HG03280 (cell line): Measurements from ENCODE around the gene ZNF560.
A peak's percentile ranks its signal among the peaks of the same experiment; 100 is the strongest.
"Not testable (repeated sequence)": the region's sequence is repeated elsewhere in the genome, so short reads cannot be mapped to it uniquely, and the experiment has no call there.

Experiments used
- ATAC-seq: cut with Tn5 transposase; IDR thresholded peaks from one replicate; pipeline ENCODE4 v1.9.1; 2021; ENCODE audit warnings: mild to moderate bottlenecking, moderate library complexity; ENCODE audit not compliant: unreplicated experiment

ZNF560 gene

DNA sequence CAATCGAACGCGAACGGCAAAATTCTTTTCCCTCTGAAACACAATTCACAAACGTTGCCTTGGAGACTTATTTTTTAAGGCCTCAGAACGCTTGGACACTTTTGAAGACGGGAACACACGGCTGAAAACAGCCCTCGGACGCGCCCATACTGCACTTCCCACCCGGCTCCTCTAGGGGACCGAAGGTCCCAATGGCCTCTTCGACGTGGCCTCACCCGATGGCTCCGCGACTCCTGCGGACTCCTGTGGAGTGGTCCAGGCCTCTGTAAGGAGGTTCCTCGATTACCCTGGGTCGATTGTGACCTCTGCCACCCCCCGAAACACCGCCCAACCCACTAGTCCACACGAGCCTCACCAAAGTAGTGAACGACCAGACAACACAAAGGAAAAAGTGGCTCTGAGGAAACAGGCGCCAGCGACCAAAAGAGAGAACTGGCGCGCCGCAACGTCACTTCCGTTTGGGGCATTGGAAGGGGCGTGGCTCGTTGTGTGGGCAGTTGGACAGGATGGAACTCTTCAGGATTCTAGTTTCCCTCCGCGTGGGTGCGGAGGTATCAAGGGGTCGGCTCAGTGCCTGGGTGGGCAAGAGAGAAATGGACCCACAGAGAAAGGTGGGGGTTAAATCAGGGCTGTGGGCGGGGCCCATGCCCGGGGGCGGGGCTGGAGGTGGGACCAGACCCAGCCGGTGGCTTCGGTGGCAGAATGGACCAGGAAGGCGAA, at the start of gene ZNF560:
TSS of gene ZNF560 (minus strand) at position 434 of the 720 bp plus-strand sequence. CDS start 23,303 bp downstream, outside the sequence.
- ATAC-seq = no peak

DNA sequence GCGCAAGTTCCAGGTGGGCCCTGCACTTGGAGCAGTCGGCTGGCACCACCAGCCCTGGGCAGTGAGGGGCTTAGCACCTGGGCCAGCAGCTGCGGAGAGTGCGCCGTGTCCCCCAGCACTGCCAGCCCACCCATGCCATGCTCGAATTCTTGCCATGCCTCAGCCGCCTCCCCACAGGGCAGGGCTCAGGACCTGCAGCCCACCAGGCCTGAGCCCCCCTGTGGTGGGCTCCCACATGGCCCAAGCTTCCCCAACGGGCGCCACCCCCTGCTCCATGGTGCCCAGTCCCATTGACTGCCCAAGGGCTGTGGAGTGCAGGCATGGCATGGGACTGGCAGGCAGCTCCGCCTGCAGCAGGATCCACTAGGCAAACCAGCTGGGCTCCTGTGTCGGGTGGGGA, 49.5 kb upstream of the ZNF560 start:
- ATAC-seq = no peak

DNA sequence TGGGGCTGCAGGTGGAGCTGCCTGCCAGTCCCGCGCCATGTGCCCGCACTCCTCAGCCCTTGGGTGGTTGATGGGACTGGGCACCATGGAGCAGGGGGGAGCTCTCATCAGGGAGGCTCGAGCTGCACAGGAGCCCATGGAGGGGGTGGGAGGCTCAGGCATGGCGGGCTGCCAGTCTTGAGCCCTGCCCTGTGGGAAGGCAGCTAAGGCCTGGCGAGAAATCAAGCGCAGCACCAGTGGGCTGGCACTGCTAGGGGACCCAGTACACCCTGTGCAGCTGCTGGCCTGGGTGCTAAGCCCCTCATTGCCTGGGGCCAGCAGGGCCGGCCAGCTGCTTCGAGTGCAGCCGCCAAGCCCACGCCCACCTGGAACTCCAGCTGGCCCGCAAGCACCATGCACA, 42.9 kb upstream of the ZNF560 start:
- not testable (repeated sequence) for ATAC-seq

DNA sequence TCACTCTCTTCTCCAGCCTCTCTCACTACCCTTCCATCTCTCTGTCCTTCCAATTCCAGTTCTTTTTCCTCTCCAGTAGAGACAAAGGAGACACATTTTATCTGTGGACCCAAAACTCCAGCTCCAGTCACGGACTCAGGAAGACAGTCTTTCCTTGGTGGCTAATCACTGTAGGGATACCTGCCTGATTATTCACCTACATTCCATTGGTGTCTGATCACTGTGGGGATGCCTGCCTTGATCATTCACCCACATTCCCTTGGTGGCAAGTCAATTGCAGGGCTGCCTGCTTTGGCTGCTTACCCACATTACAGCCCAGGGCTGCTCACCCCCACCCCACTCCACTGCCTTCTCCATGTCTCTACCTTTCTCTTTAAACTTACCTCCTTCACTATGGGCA, 41.5 kb upstream of the ZNF560 start:
- ATAC-seq = not testable (repeated sequence)

DNA sequence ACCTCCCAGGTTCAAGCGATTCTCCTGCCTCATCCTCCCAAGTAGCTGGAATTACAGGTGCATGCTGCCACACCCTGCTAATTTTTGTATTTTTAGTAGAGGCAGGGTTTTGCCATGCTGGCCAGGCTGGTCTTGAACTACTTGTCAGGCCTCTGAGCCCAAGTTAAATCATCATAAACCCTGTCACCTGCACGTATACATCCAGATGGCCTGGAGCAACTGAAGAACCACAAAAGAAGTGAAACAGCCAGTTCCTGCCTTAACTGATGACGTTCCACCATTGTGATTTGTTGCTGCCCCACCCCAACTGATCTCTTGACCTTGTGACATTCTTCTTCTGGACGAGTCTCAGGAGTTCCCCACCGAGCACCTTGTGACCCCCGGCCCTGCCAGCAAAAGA, 40.8 kb upstream of the ZNF560 start:
- ATAC-seq = not testable (repeated sequence)

DNA sequence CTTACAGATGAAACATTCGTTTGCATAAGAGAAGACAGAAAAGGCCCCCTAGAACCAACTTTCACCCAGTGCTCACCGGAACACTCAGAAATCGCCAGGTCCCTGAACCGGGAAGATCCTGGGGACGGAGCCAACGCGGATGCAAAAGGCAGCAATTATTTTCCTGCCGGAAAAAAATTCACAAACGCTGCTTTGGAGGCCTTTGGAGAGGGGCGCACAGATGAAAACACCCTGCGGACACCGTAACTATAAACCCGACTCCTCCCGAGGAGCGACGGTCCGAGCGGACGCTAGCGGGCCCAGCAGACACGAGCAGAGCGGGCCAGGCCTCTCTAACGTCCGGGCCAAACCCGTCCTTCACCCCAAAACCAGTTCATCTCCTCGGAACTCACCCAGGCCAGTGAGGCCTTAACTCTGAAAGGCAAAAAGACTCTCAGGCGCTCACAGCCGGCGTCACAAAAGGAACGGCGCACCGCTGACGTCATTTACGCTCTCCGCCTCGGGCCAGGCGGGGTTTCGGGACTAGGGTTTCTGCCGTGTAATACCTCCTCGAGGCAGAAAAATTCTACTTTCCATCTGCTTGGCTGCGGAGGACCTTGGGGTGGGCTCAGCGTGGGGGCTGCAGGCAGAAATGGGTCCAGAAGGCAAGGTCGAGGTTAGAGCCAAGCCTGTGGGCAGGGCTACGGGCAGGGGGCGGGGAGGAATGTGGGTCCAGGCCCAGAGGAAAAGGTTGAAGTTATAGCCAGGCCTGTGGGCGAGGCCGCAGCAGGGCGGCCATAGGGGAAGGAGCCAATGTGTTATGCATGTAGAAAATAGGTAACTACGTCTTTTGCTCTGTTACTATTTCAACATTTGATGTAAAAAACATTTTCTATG, 40.0 kb upstream of the ZNF560 start, which contains the start of gene ZNF426:
TSS of gene ZNF426 (minus strand) at position 463 of the 876 bp plus-strand sequence. CDS start 2,413 bp downstream, outside the sequence.
- ATAC-seq = peak; percentile 85

DNA sequence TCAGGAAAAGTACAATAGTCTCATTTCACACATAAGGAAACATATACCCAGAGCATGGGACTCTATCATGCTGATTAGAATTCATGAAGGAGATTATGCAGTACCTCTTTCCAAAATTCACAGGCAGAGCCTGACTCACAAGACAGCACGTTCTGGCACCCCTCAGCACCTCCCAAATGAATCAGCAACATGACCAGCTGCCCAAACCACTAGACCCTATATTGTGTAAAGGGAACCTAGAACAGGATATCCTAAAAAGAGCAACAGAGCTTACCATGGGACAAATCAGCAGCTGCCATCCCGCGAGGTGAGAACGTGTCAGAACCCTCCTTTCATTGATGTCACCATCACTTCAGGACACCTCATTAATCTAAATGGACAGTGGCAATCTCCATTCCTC, 37.5 kb upstream of the ZNF560 start:
- no peak for ATAC-seq

DNA sequence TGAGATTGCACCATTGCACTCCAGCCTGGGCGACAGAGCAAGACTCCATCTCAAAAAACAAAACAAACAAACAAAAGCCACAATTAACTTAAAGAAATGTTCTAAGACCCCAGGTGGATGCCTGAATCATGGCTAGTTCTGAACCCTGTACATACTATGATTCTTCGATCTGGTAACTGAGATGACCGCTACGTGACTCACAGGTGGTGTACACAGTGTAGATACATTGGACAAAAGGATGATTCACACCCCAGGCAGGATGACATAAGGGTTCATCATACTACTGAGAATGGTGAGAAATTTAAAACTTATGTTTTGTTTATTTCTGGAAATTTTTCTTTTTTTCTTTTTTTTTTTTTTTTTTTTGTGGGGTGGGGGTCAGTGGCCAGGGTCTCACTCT, 33.5 kb upstream of the ZNF560 start:
- ATAC-seq = no peak

DNA sequence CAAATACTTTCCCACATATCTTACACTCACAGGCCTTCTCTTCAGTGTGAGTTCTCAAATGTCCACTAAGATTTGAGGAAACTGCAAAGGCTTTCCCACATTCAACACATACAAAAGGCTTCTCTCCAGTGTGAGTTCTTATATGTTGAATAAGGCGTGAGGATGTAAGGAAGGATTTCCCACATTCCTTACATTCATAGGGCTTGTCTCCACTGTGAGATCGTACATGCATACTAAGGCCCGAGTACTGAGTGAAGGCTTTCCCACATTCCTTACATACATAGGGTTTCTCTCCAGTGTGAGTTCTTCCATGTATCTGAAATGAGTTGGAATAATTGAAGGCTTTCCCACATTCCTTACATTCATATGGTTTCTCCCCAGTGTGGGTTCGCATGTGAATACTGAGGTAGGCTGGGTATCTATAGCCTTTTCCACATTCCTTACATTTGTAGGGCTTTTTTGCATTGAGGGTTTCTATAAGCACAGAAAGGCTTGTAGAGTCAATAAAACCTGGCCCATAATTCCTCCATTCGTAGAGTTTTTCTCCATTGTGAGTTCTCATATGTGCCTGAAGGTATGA, 30.4 kb upstream of the ZNF560 start:
- no peak for ATAC-seq

DNA sequence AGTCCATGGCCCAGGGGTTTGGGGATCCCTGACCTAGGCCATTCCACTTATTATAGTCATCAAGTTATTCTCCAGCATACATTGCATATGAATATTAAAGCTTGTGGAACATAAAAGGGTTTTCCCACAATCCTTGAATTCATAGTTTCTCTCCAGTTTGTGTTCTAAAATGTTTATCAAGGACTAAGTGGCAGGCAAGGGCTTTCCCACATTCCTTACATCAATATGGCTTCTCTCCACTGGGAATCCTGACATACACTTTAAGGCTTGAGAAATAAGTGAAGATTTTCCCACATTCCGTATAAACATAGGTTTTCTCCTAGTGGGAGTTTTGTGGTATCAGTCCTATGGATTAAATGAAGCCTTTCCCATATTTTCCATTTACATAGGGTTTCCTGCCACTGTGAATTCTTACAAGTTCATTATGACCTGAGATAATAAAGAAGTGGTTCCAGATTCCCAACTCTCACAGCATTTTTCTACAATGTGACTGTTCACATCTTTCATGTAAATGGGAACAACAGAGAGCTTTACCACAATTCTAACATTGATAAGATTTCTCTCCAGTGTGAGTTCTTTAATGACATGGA, 25.6 kb upstream of the ZNF560 start:
- ATAC-seq = no peak

DNA sequence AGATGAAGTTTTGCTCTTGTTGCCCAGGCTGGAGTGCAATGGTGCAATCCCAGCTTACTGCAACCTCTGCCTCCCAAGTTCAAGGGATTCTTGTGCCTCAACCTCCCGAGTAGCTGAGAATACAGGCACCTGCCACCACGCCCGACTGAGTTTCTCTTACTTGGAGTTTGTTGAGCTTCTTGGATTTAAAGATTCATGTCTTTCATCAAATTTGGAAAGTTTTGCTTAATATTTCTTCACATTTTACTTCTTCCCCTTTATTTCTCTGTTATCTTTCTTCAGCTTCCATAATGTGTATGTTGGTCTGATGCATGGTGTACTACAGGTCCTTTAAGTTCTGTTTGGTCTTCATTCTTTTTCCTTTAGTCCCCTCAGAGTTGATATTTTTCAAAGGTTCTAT, 8.9 kb upstream of the ZNF560 start:
- ATAC-seq = no peak

DNA sequence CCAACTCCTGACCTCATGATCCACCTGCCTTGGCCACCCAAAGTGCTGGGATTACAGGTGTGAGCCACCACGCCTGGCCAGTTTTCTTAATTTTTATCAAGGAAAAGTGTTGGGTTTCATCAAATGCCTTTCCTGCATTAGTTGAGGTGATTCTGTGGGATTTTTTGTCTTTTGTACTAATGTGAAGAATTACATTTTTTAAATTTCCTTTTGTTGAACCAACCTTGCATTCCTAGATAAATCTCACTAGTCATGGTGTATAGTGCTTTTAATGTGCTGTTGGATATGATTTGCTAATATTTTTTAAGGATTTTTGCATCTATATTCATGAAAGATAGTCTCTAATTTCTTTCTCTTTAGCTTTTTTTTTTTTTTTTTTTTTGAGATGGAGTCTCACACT, 2.4 kb upstream of the ZNF560 start:
- no peak for ATAC-seq

DNA sequence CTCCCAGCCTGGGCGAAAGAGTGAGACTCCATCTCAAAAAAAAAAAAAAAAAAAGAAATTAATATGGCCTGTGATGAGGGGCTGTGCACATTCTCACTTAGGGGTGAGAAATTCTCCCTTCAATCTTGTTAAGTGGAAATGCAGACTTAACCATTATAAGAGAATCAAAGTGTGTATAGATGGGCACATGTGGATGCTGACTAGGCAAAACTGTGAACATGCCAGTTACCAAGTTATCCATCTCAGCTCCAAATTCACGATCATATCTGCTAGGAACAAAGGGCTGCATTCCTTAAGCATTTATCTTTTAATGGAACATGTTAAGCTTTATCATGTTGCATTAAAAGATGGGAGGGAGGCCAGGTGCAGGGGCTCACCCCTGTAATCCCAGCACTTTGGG, 4.3 kb downstream of the ZNF560 start:
- ATAC-seq = no peak

DNA sequence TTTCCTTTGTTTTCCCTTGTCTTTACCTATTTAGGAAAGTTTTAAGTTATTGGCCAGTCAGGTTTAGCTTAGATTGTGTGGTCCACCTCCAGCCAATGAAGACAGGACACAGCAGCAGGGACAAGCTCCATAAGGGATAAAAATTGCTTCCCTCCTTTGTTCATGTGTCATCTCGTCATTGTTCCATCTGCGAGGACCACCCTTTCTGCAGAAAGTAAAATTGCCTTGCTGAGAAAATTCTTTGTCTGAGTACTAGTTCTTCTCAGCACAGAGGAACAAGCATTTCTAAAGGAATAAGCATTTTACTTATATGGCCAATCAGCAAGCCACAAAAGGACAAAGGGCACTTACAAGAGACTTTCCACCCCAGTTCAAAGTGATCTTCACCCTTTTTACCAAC, 11.4 kb downstream of the ZNF560 start:
- no peak for ATAC-seq

DNA sequence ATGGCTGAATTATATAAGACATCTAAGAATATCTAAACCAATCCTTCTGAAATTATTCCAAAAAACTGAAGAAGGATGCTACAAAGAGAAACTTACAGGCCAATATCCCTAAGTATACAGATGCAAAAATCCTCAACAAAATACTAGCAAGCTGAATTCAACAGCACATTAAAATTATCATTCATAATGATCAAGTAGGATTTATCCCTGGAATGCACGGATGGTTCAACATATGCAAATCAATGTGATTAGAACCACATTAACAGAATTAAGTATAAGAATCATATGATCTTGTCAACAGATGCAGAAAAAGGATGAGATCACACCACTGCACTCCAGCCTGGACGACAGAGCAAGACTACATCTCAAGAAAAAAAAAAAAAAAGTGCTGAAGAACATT, 13.3 kb downstream of the ZNF560 start:
- no peak for ATAC-seq

DNA sequence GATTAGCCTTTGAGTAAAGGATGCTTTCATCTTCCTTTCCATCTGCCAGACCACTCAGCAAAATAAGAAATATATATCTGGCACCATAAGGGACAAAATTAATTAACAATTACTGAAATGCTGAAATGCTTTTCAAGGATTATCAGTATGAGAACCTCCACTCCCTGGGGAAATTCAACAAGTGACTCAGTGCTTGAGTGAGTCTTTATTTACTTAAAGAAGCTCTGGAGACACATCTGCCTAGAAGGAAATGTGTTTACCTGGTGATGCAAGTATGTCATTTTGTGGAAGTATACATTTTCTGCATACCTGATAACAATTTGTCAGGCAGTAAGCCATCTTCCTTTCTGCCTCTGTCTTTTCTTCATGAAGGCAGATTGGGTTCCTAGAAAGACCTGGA, 23.4 kb downstream of the ZNF560 start:
- ATAC-seq = no peak

DNA sequence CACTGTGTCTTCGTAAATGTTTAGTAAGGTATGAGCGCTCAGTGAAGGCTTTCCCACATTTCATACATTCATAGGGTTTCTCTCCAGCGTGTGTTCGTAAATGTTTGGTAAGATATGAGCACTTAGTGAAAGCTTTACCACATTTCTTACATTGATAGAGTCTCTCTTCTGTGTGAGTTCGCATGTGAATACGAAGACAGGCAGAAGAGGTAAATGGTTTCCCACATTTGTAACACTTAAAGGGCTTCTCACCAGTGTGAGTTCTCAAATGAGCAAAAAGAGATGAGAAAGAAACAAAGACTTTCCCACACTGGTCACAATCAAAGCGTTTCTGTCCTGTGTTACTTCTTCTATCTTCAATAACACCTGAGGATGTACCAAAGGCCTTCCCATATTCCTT, 31.3 kb downstream of the ZNF560 start:
- ATAC-seq = no peak

DNA sequence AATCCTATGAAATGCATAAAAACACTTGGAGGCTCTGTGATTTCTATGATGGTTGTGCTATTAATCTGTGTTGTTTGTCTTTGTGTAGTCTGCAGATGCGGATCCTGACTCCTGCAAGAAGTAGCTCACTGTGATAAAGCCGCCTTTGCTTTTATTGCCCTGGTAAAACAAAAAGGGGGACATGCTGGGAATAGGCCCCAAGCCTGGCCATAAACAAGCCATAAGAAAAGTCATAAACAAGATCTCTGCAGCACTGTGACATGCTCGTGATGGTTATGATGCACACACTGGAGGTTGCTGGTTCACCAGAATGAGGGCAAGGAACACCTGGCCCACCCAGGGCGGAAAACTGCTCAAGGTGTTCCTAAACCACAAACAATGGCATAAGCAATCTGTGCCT, 36.5 kb downstream of the ZNF560 start:
- ATAC-seq = no peak

DNA sequence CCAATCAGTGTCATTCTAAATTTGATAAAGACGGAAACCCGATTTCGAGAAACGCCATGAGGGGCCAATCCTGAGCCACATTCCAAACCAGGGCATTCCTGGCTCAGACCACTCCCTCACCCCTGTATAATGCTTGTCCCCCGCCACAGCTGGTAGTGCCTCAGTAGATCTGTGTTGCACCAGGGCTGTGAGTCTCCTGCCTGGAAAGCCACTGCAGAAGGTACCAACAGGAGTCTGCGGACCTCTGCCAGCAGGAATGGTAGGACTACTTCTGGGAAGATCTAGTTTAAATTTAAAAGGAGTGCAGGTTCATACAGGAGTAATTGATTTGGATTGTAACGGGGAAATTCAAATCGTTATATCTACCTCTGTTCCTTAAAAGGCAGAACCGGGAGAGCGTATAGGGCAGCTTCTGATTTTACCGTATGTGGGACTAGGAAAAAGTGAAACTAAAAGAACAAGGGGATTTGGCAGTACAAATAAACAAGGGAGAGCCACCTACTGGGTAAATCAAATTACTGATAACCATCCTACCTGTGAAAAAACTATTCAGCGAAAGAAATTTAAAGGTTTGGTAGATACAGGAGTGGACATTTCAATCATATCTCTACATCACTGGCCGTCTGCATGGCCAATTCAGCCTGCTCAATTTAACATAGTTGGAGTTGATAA, 42.3 kb downstream of the ZNF560 start:
- no peak for ATAC-seq

DNA sequence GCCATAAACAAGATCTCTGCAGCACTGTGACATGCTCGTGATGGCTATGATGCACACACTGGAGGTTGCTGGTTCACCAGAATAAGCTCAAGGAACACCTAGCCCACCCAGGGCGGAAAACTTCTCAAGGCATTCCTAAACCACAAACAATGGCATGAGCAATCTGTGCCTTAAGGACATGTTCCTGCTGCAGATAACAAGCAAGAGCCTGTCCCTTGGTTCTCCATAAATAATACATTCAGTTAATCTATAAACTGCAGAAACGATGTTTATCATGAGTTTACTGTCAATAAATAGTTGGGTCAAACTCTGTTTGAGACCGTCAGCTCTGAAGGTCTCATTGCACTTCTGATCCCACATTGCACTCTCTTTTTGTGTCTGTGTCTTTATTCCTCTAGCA, 44.5 kb downstream of the ZNF560 start:
- no peak for ATAC-seq

DNA sequence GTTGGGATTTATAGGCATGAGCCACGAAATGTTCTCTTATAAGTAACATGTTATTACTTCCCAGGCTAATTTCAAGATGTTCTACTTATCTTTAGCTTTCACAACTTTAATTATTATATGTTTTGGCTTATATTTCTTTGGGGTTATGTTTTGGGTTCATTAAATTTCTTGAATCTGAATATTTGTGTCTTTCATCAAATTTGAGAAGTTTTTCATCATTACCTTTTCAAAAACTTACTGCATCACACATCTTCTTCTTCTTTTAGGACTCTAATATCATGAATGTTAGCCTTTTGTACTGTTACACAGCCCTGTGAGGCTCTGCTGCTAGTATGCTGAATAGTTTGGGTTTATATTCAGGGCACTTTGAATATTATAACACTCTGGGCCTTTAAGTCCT, 53.4 kb downstream of the ZNF560 start:
- ATAC-seq = no peak
